OCI-LY7 (cell line): ENCODE measurements around the gene PIEZO2. TPM values are rescaled to one million over a fixed set of nuclear protein-coding genes. Genes with fewer than 3 reads are reported as not detected.

ENCODE experiments used
- BruUV-seq: library from RNA; stranded (reverse); fragments of 400-500 nt; replicated peaks from 2 replicates; lab custom pipeline; 2021; lab: Mats Ljungman, UMichigan
- CTCF ChIA-PET: fragments of 300-600 bp; sonication (Branson Sonifier 250); formaldehyde crosslinking; loops from one replicate; lab custom pipeline; 2022; ENCODE audit warnings: antibody characterized with exemption; ENCODE audit not compliant: unreplicated experiment; lab: Charles Lee
- POLR2A ChIA-PET: fragments of 300-600 bp; sonication (Branson Sonifier 250); formaldehyde crosslinking; loops from one replicate; lab custom pipeline; 2022; ENCODE audit warnings: antibody characterized with exemption; lab: Charles Lee
- DNase-seq: peaks from one replicate; pipeline ENCODE4 v3.0.0-alpha.2; 2015; ENCODE audit warnings: low spot score
- H2AFZ ChIP-seq: fragments of 200-600 bp; sonication (generic), shearing (Covaris generic); 2 replicates; pipeline ENCODE4 v1.6.1; 2014; ENCODE audit warnings: mild to moderate bottlenecking, antibody characterized with exemption, low read length, moderate library complexity
- H3K27ac ChIP-seq: fragments of 200-600 bp; sonication (generic); 2 replicates; pipeline ENCODE4 v1.5.1; 2014; ENCODE audit warnings: mixed run types, low read depth, mild to moderate bottlenecking, moderate library complexity, low read length, inconsistent platforms; ENCODE audit not compliant: poor library complexity, severe bottlenecking
- H3K36me3 ChIP-seq: fragments of 200-600 bp; sonication (generic); 2 replicates; pipeline ENCODE4 v1.6.1; 2014; ENCODE audit warnings: mild to moderate bottlenecking, antibody characterized with exemption, low read length, moderate library complexity, mixed read lengths; ENCODE audit not compliant: insufficient read depth
- H3K4me1 ChIP-seq: fragments of 200-600 bp; sonication (generic); 2 replicates; pipeline ENCODE4 v1.5.1; 2014; ENCODE audit warnings: mild to moderate bottlenecking, low read length; ENCODE audit not compliant: insufficient read depth, poor library complexity, severe bottlenecking
- H3K4me2 ChIP-seq: fragments of 200-600 bp; sonication (generic); 2 replicates; pipeline ENCODE4 v1.6.1; 2014; ENCODE audit warnings: mild to moderate bottlenecking, low read length
- H3K4me3 ChIP-seq: fragments of 200-600 bp; sonication (generic); 2 replicates; pipeline ENCODE4 v1.5.1; 2014; ENCODE audit warnings: mild to moderate bottlenecking, low read depth, low read length; ENCODE audit not compliant: poor library complexity, severe bottlenecking
- H3K79me2 ChIP-seq: fragments of 200-600 bp; sonication (generic); 2 replicates; pipeline ENCODE4 v1.6.1; 2016; ENCODE audit warnings: low read depth, mild to moderate bottlenecking, low read length, moderate library complexity, mixed read lengths; ENCODE audit not compliant: insufficient read depth
- H3K9me2 ChIP-seq: fragments of 200-600 bp; sonication (generic); 2 replicates; pipeline ENCODE4 v1.6.1; 2016; ENCODE audit warnings: mild to moderate bottlenecking, low read length, mixed read lengths; ENCODE audit not compliant: insufficient read depth
- H3K9me3 ChIP-seq: fragments of 200-600 bp; sonication (generic); 2 replicates; pipeline ENCODE4 v1.6.1; 2014; ENCODE audit warnings: mild to moderate bottlenecking, mixed run types, low read length, mixed read lengths
- H4K20me1 ChIP-seq: fragments of 200-600 bp; sonication (generic); 2 replicates; pipeline ENCODE4 v1.6.1; 2014; ENCODE audit warnings: mild to moderate bottlenecking, antibody characterized with exemption, low read length, moderate library complexity, mixed read lengths; ENCODE audit not compliant: insufficient read depth
- EZH2phosphoT487 ChIP-seq: fragments of 200-600 bp; sonication (generic); IDR thresholded peaks from 2 replicates; pipeline ENCODE4 v1.6.1; 2018; ENCODE audit warnings: low read depth, borderline replicate concordance, mild to moderate bottlenecking, mixed run types, antibody characterized with exemption, low read length, moderate library complexity, mixed read lengths
- intact Hi-C: fragments of 100-400 bp; cut with micrococcal nuclease; formaldehyde crosslinking; loops from one replicate; pipeline ENCODE4 v1.10.0; 2022; ENCODE audit not compliant: unreplicated experiment
- total RNA-seq, 2 experiments: library from RNA; depleted of rRNA in 1 of 2; stranded (reverse); fragments of >200 nt in 1 of 2; shearing (Covaris generic) in 1 of 2; gene quantifications; 2 replicates each; pipeline ENCODE4 v1.2.3, GENCODE V29; 2014 to 2022
- TF ChIP-seq, protein P1 (sequence below): fragments of 200-600 bp; sonication (generic); conservative IDR thresholded peaks from 2 replicates; pipeline ENCODE4 v1.5.1; 2014; ENCODE audit warnings: mild to moderate bottlenecking, antibody characterized with exemption, low read length, moderate library complexity, mixed read lengths

Gene PIEZO2
- total RNA-seq, 2 experiments from 2014 or later = 0.95 to 3.3 TPM

DNA sequence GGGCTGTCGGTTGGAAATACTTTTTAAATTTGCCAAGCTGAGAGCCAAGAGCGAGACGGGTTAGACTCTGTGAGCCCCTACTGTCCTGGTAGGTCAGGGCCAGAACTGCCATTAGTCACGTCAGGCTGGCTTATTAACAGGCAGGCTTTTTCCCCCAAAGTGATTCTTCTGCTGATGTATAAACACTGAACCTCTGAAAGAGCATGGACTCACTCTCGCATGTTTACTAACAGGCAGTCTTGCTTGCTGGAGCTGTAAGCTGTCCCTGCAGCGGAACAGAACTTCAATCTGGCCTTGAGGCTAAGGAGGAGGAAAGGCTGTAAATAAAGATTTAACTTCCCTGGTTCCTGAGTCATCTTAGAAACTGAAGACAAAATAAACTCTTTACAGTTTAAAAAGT lies 288.4 kb downstream of the PIEZO2 start:
- TF ChIP-seq, protein P1, sequence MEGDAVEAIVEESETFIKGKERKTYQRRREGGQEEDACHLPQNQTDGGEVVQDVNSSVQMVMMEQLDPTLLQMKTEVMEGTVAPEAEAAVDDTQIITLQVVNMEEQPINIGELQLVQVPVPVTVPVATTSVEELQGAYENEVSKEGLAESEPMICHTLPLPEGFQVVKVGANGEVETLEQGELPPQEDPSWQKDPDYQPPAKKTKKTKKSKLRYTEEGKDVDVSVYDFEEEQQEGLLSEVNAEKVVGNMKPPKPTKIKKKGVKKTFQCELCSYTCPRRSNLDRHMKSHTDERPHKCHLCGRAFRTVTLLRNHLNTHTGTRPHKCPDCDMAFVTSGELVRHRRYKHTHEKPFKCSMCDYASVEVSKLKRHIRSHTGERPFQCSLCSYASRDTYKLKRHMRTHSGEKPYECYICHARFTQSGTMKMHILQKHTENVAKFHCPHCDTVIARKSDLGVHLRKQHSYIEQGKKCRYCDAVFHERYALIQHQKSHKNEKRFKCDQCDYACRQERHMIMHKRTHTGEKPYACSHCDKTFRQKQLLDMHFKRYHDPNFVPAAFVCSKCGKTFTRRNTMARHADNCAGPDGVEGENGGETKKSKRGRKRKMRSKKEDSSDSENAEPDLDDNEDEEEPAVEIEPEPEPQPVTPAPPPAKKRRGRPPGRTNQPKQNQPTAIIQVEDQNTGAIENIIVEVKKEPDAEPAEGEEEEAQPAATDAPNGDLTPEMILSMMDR = no peak
- TF ChIP-seq EZH2phosphoT487 = no peak
- Histone ChIP-seq H3K27ac (no peak overlapping the region), H3K36me3 (no peaks in the 10 kb centered on the region), H3K79me2 (no peaks in the 10 kb centered on the region), H3K4me3 (no peak overlapping the region), H4K20me1 (no peaks in the 10 kb centered on the region), H3K9me2 (no peaks in the 10 kb centered on the region), H3K9me3 (no peaks in the 10 kb centered on the region), H2AFZ (no peak overlapping the region), H3K4me2 (no peak overlapping the region), H3K4me1 (no peaks in the 10 kb centered on the region)
- BruUV-seq = no TSS peak
- ChIA-PET CTCF (no interaction called here), POLR2A (interaction anchor here (1.0 to 1.1 kb wide), 2 partner anchors 18 to 167 kb away, joined by 3 to 4 read pairs; no protein-coding TSS in a partner anchor)
- no peak for DNase-seq
- intact Hi-C loops = no loop called here

DNA sequence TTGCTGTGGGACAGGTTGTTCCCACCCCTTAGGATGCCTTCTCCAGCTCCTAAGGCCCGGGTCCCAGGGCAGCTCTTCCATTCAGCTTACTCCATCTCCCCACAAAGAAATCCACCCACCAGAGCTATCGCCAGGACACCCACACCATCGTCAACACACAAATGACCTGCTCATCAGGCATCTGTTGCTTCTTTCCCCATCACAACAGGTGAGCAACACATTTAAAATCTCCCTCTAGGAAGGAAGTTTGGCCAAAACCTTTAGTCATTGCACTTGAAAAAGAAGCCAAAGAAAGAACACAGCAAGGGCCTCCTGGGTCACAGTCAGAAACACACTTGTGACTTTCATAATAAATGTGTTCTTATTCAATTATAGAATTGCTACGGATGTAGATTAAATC lies 289.0 kb downstream of the PIEZO2 start:
- ChIA-PET POLR2A (interaction anchor here (0.5 to 4.5 kb wide), 4 partner anchors 11 to 168 kb away, joined by 3 to 20 read pairs (median 4); no protein-coding TSS in a partner anchor), CTCF (interaction anchor here (0.8 kb wide), 1 partner anchor 10 kb away, joined by 3 read pairs; no protein-coding TSS in a partner anchor)
- intact Hi-C loops = no loop called here

DNA sequence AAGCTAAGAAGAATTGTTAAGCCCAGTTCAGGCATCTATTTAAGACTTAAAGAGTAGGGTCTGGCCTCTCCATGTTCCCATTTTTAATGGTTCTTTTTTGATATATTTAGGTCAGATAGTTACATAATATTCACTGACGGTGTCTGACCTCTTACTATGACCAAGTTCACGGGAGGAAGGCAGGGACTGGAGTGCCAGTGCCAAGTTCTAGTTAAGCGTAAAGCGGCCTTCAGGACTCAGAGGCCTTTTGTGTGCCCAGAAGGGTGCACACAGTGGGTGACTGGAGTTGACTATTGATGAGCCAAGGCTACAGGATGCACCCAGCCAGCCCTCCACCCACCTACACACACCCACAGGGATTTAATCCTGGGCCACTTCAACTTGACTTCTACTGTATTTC lies 290.9 kb downstream of the PIEZO2 start:
- no peak for DNase-seq
- TF ChIP-seq, protein P1 = no peak
- TF ChIP-seq EZH2phosphoT487 = no peak
- H3K36me3 ChIP-seq = no peaks in the 10 kb centered on the region
- H3K27ac ChIP-seq = no peak overlapping the region
- H3K79me2 ChIP-seq = no peaks in the 10 kb centered on the region
- ChIA-PET POLR2A (interaction anchor here (0.7 to 4.5 kb wide), 4 partner anchors 13 to 695 kb away, joined by 3 to 20 read pairs (median 3); no protein-coding TSS in a partner anchor), CTCF (no interaction called here)
- no peak overlapping the region for H3K4me3 ChIP-seq
- H3K4me1 ChIP-seq = no peaks in the 10 kb centered on the region
- no peaks in the 10 kb centered on the region for H3K9me2 ChIP-seq
- intact Hi-C loops = loop anchor here (10.0 kb wide), 1 partner anchor 656 kb away; no protein-coding TSS in a partner anchor
- H2AFZ ChIP-seq = no peak overlapping the region
- H4K20me1 ChIP-seq = no peaks in the 10 kb centered on the region
- H3K4me2 ChIP-seq = no peak overlapping the region
- no TSS peak for BruUV-seq
- no peaks in the 10 kb centered on the region for H3K9me3 ChIP-seq

More for the DNA sequence above, 289.0 kb downstream of the PIEZO2 start:
- H3K4me2 ChIP-seq = no peak overlapping the region
- no peaks in the 10 kb centered on the region for H3K36me3 ChIP-seq
- no TSS peak for BruUV-seq
- DNase-seq = no peak
- no peaks in the 10 kb centered on the region for H3K9me2 ChIP-seq
- no peaks in the 10 kb centered on the region for H3K79me2 ChIP-seq
- no peak overlapping the region for H3K27ac ChIP-seq
- H4K20me1 ChIP-seq = no peaks in the 10 kb centered on the region
- H3K4me3 ChIP-seq = no peak overlapping the region
- H2AFZ ChIP-seq = no peak overlapping the region
- no peaks in the 10 kb centered on the region for H3K4me1 ChIP-seq
- no peaks in the 10 kb centered on the region for H3K9me3 ChIP-seq
- TF ChIP-seq, protein P1 = no peak
- no peak for TF ChIP-seq EZH2phosphoT487
